Hematopoietic multipotent progenitor cell treated with erythropoietin and hydrocortisone succinate and interleukin-3 and kit ligand, for 4 days (in vitro differentiated cells): Measurements from ENCODE around the gene SPDYE4.
"Not testable (repeated sequence)": the region's sequence is repeated elsewhere in the genome, so short reads cannot be mapped to it uniquely, and the experiment has no call there.

ENCODE experiments used
- DNase-seq: peaks from one replicate; pipeline ENCODE4 v3.0.0-alpha.2; 2015

The SPDYE4 gene

GRCh38 chr17:8758137-8758596 is at the start of gene SPDYE4:
TSS of gene SPDYE4 (minus strand) at chr17:8758546. CDS start at chr17:8758382, 164 bp downstream.
- DNase-seq: no peak

GRCh38 chr17:8806926-8807550 is 48.7 kb upstream of the SPDYE4 start:
- DNase-seq: peak; percentile 29

GRCh38 chr17:8806253-8806925 is 48.0 kb upstream of the SPDYE4 start:
- no peak for DNase-seq

GRCh38 chr17:8805396-8805795 is 47.0 kb upstream of the SPDYE4 start:
- not testable (repeated sequence) for DNase-seq

GRCh38 chr17:8803531-8804420 is 45.4 kb upstream of the SPDYE4 start:
- peak; percentile 31 for DNase-seq

GRCh38 chr17:8801135-8801840 is 42.9 kb upstream of the SPDYE4 start:
- no peak for DNase-seq

- DNase-seq: no peak
Observed at GRCh38 chr17:8800656-8801055, 42.3 kb upstream of the SPDYE4 start.

- no peak for DNase-seq
Observed at GRCh38 chr17:8799570-8800212, 41.3 kb upstream of the SPDYE4 start.

GRCh38 chr17:8798846-8799569 is 40.7 kb upstream of the SPDYE4 start, which contains the start of gene MFSD6L:
TSS of gene MFSD6L (minus strand) at chr17:8799365. CDS start at chr17:8799120, 245 bp downstream.
- DNase-seq: no peak

GRCh38 chr17:8798176-8798845 is 40.0 kb upstream of the SPDYE4 start:
- no peak for DNase-seq

- DNase-seq: no peak
Observed at GRCh38 chr17:8797621-8798175, 39.4 kb upstream of the SPDYE4 start.

GRCh38 chr17:8794636-8795035 is 36.3 kb upstream of the SPDYE4 start:
- no peak for DNase-seq

- peak; percentile 40 for DNase-seq
Observed at GRCh38 chr17:8793649-8794048, 35.3 kb upstream of the SPDYE4 start.

GRCh38 chr17:8792646-8793045 is 34.3 kb upstream of the SPDYE4 start:
- DNase-seq: no peak

GRCh38 chr17:8791910-8792270 is 33.5 kb upstream of the SPDYE4 start:
- DNase-seq: no peak

- DNase-seq: no peak
Observed at GRCh38 chr17:8791248-8791909, 33.0 kb upstream of the SPDYE4 start.

GRCh38 chr17:8789743-8790142 is 31.4 kb upstream of the SPDYE4 start:
- no peak for DNase-seq

GRCh38 chr17:8788998-8789397 is 30.7 kb upstream of the SPDYE4 start:
- DNase-seq: no peak

- peak; percentile 82 for DNase-seq
Observed at GRCh38 chr17:8785547-8786413, 27.4 kb upstream of the SPDYE4 start.
